ENCODE results near the gene MBNL2.

The MBNL2 gene

DNA sequence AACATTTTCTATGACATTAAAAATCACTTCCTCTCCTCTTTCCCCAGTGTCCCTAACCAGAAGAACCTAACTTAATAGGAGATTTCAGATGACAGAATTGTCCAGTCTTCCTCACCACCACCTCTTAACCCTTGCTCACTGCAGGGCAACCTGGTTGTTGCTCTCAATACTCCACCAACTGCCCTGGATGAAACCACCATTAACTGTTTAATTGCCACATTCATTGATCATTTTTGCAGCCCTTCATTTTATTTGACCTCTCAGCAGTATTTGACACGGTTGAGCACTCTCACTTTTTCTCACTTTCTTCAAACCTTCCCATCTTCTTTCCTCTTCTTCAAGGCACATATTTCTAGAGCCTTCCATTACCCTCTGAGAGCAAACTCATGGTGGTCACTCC, 84.0 kb downstream of the MBNL2 start:
- no peak for DNase-seq

DNA sequence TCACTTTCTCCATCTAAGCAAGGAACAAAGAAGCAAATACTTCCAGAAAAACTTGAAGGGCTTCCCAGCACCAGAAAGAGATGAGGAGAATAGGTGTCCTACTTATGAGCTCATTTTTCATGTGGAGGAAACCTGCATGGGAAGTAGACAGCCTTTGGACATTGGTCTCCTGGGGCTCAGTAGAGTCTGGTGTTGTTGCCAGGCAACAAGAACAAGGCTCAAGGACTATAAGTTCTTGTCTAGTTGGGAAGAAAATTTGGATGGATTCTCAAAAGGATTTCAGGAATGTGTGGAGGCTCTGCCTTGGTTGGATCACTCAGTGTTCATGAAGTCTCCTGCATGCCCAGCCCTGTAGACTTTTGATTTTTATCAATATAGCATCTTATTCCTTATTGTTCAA, 84.5 kb downstream of the MBNL2 start:
- no peak for DNase-seq

DNA sequence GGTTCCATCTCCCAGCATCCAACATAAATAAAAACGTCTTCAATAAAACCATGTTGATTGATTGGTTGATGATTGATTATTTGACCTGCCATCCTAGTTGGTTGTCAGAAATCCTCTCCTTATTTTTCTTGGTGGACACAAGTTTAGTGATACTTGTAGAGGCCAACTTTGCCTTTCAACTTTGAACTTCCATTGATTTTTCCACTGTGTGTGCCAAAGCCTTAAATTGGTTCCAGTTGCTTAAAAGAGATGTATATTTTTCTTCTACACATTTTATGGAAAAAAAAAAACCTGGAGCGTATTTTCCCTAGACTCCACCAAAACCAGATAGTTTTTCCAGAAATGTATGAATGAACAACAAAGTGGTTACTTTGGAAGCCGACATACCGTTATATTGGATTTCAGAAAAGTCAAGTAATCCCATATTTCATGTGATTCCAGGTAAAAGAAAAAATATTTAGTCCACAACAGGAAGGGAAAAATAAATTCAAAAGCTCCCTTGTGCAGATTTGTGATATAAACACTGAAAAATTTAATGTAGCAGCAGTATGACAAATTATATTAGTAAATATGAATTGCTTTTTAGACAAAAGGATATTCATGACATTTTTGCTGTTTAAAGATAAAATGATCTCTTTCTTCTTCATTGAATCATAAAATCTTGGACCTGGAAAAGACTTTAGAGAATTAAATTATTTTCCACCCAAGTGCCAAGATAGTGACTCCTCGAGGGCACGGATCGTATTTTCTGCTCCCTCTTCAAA, 85.2 kb downstream of the MBNL2 start:
- DNase-seq: no peak

DNA sequence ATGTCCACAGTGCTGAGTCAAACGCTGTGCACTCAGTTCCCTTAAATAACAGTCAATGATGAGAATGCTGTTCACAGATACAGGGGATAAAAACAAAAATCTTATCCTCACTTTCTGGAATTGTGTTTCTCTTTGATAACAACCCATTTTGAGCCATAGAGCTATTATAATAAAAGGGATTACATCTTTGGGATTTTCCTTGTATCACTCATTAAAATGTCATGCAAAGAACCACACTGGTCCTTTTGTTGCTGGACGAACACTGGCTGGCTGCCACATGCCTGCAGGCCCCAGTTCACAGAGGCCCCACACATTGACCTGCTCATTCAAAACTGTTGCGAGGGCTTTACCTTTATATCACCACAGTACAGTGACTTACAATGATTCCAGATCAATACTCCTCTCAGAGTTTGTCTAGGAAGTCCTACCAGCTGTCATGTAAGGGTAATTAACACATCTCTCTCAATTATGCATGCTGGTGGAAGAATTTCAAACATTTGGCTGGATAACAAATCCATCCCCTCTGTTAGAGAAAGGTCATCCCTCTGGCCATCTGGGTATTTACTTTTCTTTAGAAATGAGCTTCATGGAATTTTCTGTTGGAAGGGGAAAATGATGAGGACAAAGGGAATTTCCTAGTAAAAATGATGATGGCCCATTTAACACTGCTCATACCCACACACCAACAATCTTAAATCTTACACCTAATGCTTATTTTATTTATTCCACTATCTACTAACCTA, 85.9 kb downstream of the MBNL2 start:
- DNase-seq: no peak

DNA sequence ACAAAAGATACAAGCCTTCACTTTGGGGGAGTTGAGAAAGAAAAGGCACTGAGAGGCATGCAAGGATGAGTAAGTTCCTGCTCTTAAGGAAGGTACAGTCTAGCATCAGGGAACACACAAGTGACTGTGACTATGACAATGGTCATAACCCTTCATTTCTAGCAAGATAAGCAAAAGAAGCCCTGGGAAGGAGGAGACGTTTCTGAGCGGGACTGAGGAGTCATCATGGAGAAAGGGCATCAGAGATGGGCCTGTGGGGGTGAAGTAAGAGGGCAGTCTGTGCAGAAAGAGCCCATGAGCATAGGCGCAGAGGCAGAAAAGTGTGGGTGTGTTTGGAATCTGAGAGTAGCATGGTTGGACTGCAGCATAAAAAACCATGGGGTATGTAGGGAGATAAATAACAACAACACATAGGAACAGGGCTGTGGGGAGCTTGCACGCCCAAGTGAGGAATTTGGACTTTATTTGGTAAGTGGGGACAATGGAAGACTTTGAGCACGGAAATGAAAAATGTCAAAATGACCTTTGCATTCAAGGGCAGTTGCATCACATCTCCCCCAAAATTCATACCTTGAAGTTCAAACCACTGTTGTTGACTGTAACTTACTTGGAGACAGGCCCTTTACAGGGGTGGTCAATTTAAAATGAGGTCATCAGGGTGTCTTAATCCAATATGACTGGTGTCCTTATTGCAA, 86.7 kb downstream of the MBNL2 start:
- DNase-seq: no peak

DNA sequence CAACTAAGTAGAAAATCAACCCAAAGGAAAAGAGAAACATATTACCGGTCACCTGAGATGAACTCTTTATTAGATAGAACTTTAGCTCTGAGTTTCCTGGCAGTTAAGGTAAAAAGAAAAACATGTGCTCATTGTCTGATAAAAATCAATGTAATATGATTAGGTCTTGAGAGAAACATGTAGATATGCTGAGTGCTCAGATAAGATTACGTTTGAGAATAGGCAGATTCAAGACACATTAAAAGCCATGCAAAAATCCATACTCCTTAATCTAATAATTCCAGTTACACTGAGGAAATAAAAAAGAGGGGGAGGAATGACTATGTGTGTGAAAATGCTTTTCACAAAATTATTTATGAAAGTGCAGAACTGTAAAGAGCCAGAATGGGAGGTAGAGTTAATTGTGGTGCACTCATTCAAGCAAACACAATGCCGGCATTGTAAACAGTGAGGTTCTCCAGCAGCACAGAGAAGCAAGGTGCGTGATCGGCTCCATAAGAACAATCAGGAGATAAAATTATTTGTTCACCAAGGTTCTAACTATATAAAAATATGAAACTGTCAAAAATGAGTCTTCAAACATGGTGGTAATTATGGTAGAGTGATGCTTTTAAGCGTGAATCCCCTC, 88.8 kb downstream of the MBNL2 start:
- no peak for DNase-seq

DNA sequence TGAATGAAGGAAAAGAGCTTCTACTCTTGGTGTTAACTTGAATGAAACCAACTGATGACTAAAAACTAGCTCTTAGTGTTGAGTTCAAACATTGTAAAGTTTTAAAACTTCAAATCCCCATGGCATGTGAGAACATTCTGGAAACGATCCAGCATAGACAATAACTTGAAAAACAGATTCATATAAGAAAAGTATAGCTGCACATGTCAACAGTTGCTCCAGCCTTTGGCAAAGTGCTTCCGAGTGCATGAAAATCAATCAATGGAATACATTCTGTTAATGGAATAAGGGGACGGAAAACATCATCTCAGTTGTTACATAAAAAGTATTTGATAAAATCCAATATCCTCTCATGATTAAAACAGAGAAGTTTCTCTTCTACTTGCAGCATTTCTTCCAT, 89.8 kb downstream of the MBNL2 start:
- no peak for DNase-seq

DNA sequence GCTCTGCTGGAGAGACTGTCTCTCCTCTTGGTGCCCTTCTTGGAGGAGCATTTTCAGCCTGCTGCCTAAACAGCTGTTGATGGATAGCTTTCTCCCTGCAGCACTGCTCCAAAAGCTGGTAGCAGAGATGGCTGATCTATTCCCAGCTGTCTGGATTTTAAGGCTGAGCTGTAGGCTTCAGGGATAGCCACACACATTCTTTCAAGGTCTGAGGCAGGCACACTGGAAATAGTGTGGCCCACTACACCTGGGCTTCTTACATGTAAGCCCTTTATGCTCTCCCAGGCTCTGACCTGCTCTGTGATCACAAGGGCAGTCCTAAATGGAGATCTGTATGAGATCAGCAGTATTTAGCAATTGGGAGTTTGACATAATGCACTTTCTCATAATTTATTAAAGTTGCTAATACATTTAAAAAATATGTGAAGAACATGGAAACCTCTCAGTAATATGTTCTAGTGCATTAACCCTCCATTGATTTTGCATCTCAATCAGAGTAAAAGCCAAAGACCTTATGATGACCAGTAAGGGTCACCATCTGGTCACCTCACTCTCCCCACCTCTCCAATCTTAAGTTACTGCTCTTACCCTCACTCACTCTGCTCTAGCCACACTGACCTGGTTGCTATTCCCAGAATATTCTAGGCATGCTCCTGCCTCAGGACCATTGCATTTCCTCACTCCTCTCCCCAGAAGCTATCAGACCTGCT, 91.6 kb downstream of the MBNL2 start:
- DNase-seq: no peak

DNA sequence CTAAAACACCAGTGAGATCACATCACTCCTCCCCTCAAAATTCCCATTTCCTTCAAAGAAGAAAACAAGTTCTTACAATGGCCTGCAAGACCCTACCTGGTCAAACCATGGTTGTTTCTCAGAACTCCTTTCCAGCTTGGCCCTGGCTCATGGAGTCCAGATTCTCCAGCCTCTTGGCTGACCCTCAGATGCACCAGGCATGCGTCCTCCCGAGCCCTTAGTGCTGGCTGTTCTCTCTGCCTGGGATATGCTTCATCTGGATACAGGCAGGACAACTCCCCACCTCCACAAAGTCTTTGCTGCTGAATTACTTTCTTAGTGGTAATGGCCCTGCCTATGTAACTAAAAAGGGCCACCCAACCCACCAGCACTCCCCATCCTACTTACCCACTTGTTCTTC, 94.3 kb downstream of the MBNL2 start:
- DNase-seq: no peak

DNA sequence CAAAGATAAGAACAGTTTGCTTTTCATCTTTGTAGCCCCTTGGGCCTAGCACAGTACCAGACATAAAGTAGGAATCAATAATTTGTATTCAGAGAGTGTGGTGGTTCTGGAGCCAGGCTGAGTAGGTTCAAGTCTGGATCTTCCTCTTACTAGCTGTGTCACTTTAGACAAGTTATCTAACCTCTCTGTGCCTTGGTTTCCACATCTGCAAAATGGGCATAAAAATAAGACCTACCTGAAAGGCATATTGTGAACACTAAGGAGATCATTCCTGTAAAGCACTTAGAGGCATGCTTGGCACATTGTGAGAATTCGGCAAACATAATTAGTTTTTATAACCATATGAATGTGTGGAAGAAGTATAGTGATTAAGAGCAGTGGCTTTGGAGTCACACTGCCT, 95.8 kb downstream of the MBNL2 start:
- DNase-seq: no peak

DNA sequence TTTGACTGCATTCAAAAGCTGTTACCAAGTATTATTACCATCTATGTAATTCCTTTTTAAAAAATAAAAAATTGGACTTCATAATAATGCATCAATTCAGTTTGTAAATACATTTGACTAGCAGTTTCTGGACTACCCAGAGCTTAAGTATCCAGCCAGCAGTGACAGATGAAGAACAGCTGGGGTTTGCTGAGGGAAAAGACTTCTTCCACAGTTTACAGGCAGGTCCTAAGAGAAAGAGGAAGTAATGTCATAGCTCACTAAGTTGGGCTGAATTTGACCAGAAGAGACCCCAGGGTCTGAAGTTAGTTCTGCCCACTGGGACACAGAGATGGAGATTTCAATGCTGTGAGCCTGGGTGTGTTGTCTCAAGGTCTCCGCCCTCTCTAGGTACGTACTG, 96.4 kb downstream of the MBNL2 start:
- DNase-seq: peak; percentile 54

DNA sequence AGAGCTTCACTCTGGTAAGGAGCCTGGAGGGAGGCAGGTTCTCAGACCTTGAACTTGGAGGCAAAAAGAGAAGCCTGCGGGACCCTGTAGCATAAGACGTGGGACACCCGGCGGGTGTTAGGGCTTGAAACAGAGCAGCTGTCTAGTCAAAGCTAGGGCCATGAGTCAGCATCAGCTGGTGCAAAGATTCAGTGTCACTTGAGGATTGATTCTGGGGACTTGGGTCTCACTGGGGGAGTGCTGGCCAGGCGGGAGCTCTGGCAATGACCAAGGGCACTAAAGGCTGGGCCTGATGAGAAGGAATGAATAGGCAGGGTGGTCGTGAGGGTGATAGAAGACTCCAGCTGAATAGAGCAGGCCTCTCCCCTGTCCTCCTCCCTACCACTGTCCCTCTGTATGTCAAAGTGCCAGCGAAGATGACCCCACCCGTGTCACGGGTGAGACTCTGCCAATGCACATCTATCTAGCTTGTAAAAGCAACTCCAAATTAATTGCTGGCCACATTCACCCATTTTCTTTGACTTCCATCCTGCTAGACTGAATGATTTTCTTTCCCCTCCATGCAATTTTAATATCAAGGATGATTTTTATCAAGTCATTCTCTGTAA, 97.1 kb downstream of the MBNL2 start:
- DNase-seq: no peak

DNA sequence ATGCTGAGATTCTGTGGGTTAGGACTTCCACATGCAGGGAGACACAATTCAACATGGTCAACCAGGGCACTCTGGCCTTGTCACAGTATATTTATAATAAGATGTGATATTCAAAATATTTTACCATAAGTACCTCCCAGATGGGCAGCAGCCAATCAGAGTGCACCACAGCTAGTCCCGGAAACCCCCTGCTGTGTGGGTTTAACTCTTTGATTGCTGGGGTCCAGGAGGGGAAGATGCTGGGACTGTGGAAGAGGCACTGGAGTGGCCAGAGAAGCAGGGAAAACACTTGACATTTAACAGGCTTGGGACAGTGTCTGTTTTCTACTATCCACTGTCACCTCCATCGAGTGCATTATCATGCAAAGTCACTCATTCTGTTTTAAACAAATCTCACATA, 99.0 kb downstream of the MBNL2 start:
- DNase-seq: no peak

DNA sequence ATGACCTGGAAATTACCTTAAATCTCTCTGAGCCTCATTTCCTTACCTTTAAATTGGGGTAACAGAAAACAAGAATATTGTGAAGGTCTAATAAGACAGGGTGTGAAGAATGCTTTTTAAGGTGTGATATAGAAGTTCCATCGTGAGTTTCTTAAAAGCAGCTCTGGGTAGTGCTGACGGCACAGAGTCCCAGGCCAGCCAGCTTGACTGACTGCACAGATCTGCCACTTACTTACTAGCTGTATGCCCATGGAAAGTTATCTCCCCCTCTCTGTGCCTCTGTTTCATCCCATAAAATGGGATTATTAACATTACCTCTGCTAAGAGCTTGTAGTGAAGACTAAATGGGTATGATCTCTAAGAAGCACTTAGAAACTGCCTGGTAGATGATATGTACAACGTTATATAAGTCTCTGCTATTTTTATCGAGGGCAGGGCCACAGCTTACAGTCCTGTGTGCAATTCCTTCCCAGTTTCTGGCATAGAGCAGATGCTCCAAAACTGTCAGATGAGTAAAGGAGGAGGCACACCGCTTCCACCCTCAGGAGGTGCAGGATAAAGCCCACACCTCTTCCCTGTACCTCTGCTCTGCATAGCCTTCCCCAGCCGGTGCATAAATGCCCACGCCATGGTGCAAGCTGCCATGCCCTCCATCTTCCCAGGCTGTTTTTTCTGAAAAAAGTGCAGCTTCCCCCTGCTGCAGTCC, 99.6 kb downstream of the MBNL2 start:
- no peak for DNase-seq

DNA sequence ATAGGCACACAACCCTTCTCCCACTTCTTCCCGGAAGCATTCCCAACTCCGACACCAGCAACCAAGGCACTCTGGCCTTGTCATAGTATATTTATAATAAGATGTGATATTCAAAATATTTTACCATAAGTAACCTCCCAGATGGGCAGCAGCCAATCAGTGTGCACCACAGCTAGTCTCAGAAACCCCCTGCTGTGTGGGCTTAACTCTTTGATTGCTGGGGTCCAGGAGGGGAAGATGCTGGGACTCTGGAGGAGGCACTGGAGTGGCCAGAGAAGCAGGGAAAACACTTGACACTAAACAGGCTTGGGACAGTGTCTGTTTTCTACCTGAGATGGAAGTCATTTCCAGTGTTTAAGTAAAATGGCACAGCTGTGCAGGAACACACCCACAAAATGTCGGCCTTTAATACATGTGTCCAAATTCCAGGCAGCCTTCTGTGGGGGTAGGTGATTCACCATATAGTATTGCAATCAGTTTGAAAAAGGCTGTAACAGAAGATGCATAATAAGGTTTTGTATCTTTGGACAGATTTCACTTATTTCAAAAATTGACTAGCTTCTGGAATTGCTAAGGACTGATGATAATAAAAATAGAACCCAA, 100.7 kb downstream of the MBNL2 start:
- DNase-seq: no peak

DNA sequence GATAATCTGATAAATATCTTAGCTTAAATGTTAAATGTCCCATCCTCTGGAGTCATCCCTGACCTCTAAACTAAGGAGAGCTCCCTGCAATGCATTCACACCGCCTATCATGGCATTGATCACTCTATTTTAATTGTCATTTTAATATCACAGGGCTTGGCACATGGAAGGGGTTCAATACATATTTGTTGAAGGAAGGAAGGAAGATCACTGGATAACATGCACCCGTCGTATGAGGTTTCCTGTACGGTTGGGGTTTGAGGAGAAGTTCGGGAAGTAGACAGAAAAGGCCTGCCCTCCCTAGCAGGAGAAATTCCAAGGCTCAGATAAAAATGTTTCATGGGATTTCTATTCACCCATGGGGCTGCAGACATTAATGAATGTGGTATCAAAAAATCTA, 102.0 kb downstream of the MBNL2 start:
- no peak for DNase-seq

DNA sequence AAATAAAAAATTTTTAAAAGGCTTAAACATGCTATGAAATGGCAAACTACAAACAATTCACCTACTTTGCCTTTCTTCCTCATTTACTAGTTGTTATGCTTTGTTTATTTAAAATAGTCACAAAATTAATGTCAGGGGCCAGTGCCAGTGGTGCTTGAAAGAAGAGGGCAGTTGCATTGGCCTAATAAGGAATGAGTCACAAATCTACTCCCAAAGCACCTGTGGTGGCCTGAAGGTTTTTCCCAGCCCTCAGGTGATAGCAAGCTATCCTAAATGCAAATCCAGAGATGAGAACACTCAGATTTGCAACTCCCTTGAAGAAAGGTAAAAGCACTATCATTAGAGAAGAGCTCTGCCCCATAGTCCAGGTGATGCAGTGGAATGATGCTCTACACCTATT, 103.6 kb downstream of the MBNL2 start:
- no peak for DNase-seq

DNA sequence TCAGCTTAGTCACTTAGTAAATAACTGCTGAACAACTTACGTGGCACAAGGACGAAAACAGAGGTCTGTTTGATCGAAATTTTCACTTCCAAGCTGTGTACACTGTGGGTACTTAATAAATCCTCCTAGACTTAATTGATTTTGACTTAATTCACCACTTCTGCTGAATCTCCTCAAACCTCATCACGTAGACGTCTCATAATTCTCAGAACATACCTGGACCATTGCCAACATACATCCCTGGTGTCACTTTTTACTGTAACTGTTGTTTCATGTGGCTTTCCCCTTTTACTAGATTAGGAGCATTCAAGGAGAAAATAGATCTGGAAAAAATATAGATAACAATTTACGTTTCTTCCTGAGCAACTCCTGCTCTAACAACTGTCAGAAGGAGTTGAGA, 105.0 kb downstream of the MBNL2 start:
- peak; percentile 81 for DNase-seq

DNA sequence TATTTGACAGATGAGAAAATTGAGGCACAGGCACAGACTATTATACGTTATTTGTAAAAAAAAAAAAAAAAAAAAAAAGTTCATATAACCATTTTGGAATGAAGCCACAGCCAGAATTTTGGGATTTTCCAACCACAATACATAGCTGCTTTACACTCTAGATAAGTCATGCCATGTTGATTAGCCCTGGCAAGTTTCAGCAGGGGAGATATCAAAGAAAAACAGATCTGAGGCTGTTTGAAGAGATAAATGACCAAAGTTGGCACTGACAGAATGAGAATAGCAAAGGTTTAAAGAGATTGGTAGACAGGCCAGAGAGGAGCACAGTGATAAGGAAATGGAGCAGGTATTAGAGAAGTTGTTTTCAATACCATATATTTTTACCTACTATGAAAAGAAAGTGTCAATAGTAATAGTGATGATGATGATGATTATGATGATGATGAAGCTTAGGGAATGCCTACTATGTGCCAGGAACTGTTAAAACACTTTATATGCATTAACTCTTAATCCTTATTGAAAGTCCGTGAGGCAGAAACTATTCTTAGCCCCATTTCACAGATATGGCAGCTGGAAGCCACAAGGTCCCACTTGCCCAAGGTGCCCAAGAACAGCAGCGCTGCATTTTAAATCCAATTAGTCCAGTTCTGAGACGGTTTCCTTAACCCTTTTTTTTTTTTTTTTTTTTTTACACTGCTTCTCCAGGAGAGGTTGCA, 105.5 kb downstream of the MBNL2 start:
- DNase-seq: peak; percentile 89

DNA sequence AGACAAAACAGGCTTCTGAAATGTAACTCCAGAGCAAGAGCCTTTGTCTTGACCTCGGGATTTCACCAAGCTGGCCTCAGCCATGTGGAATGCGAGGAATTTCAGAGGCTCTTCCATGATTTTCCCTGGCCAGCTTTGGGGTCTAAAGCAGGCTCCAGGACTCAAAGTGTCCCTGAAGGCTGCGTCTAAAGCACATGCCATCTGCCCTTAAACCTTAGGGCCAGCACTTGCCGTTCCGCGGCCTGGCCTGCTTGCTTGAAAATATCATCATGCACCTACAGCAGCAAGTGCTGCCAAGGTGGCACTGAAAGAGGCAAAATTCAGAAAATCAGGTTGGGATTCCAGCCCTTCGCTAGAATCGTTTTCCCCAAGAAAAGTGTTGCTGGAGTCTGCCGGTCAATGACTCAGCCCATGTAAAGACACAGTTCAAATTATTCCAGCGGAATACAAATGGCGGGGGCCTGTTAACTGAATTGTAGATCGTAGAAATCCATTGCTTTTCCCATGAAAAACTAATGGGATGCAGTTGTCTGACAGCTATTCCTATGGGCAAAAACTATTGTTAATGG, 106.2 kb downstream of the MBNL2 start:
- no peak for DNase-seq

All from OCI-M1 (cell line).